Adrenal gland (tissue), 5 donors: Measurements from ENCODE around the gene TMEM170A.

Experiments
- CTCF ChIP-seq, 6 experiments: fragments of 450-650 bp in 4 of 6; fragments of 200-600 bp in 2 of 6; sonication (generic) in 1 of 6; IDR thresholded peaks; 1 replicate in 5 of 6; 2 replicates in 1 of 6; pipeline versions ENCODE4 v1.5.1 to v1.8.0; 2016 to 2021; ENCODE audit warnings: antibody characterized with exemption in 6 of 6, mild to moderate bottlenecking in 2 of 6, moderate library complexity in 1 of 6
- POLR2A ChIP-seq, 2 donors: fragments of 450-650 bp; IDR thresholded peaks; one replicate each; pipeline ENCODE4 v1.6.1; 2017; ENCODE audit warnings: antibody characterized with exemption in 2 of 2, mild to moderate bottlenecking in 2 of 2, moderate library complexity in 1 of 2
- donor health status: DM: no; HTN: no; CAD: no.

GRCh38 chr16:75452464-75453190, 11.9 kb downstream of the TMEM170A start:
- no peak for TF ChIP-seq POLR2A (IDR thresholded peaks at IDR 0.05)
- no peak for TF ChIP-seq CTCF (IDR thresholded peaks at IDR 0.05)
